Activated gamma-delta T cell treated with anti-CD3 and anti-CD28 coated beads, Interleukin-2, amount 50 U/mL, for 16 hours (primary cell): ENCODE results near the gene SPINK4.

Experiments used
- DNase-seq: peaks from one replicate; pipeline ENCODE4 v3.0.0-alpha.2; 2020; ENCODE audit warnings: low read depth

SPINK4 gene, protein sequence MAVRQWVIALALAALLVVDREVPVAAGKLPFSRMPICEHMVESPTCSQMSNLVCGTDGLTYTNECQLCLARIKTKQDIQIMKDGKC

DNA sequence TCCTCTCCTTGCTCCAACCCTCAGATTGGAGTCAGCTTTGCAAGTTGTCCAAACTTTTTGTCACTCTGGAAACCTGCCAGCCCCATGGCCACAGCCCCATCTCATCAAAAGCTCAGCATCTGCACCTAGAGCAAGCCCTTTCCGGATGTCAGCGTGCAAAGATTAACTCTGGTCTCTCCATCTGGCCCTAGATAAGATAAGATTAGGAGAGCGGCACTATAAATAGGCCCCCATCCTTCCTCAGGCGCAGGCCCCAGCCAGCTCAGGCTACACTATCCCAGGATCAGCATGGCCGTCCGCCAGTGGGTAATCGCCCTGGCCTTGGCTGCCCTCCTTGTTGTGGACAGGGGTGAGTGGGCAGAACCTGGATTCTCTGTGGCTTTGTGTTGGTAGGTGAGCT lies at the start of gene SPINK4:
TSS of gene SPINK4 (plus strand) at position 247 of the 400 bp plus-strand sequence. CDS start at position 289, 42 bp downstream.
- DNase-seq, result no peak

DNA sequence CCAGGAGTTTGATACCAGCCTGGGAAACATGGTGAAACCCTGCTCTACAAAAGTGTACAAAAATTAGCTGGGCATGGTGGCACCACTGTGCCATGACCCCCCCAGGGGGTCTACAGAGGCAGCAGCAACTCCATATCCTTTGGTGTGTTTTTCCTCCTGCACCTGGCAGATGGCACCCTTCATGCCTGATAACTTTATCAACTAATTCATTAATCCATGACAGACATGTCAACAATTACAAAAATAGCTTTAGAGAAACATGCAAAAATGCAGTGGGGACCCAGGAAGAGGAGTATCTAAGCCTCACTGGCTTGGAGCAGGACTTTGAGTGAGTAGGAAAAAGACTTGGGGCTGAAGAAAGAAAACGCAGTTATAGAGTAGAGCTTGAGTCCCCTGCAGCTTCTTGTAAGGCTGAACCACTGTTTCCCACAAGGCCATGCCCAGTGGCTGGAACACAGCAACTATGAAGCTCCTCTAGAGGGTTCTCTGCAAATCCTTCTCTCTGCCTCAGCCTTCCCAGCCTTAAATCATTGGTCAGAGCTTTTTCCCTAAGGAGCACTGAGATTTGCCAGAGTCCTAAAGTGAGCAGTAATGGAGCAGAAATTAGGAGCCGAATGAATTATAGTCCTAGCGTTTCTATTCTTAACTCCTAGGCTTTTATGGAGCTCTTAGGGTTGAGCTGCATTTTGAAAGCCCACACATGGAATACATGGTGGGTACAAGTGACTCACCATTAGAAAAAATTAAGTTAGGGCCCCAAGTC lies 47.3 kb upstream of the SPINK4 start:
- DNase-seq, result no peak

DNA sequence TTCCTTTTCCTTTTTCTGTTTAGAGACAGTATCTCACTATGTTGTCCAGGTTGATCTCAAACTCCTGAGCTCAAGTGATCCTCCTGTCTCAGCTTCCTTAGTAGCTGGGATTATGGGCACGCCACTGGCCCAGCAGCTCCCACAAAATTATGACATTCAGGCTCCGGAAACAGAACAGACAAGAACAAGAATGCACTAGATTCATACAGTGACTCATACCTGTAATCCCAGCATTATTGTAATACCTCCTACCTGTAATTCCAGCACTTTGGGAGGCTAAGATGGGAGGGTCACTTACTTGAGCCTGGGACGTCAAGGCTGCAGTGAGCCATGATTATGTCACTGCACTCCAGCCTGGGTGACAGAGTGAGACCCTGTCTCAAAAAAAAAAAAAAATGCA lies 46.1 kb upstream of the SPINK4 start:
- DNase-seq, result no peak

DNA sequence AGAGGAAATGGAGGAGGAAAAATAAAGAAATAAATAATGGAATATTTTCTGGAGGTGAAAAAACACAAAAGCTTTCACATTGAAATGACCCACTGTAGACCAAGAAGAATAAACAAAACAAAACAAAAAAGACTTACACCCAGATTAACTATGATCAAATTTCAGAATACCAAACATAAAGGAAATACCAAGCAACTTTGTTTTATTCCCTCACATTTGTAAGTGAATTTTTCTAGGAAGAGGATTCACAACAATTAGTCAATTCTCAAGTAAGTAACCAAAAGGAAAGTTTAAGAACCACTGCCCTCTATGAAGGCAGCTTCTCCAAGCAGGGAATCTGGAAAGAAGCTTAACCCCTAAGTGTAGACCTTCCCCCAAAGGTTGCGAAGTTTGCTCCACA lies 43.2 kb upstream of the SPINK4 start:
- DNase-seq, result no peak

DNA sequence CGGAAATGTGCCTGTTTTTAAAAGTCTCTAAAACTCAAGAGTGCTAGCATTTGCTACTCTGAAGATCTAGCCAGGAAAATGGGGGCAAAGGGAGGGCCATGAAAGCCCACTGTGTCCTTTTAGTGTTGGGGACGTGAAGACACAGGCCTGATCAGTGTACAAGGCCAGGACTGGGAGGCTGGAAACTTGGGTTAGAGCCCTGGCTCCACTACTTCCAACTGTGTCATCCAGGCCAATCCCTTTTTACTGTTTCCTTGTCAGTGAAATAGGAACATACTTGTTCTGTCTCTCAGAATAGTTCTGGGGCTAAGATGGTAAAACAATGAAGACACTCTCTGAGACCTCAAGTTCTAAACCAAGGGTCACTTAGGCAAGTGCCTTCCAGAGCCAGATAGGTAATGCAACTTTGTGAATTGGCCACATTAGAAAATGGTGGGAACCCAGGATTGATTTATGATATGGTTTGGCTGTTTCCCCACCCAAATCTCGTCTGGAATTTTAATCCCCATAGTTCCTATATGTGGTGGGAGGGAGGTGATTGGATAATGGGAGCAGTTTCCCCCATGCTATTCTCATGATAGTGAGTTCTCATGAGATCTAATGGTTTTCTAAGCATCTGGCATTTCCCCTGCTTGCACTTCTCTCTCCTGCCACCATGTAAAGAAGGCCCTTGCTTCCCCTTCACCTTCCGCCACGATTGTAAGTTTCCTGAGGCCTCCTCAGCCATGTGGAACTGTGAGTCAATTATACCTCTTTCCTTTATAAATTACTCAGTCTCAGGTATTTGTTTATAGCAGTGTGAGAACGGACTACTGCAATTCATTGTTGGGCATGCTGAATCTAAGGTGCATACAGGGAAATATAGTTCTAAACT lies 42.5 kb upstream of the SPINK4 start:
- DNase-seq, result no peak

DNA sequence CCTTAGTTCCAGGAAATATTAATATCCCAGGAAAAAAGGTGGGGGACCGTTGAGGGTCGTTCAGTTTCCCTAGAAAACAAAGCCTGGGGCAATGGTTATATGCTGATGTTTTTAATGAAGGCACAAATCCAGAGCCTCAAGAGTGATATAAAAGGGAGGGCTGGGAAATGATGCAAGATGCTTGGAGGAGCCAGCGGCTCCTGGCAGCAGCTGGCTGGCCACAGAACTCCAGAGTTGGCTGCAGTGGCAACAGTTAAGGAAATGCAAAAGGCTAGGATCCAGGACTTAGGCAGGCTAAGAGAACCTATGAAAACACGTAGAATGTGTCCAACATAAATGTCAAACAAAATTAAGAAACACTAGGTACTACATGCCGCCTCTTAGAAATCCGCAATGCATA lies 41.8 kb upstream of the SPINK4 start:
- DNase-seq, result no peak

DNA sequence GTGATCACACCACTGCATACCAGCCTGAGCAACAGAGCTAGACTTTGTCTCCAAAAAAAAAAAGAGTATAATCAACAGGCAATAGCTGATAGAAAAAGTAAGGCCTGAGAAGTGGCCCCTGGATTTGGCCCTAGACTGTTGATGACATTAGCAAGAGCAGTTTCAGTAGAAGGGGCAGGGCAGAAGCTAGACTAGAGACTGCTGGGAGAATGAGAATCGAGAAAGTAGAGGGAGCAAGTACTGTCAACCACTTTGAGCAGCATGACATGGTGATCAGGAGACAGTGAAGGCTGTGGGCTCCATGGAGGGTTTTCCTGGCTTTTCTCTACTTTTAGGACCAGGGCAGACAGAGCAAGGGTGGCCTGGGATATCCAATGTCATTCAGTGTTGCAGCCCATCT lies 37.9 kb upstream of the SPINK4 start:
- no peak for DNase-seq

DNA sequence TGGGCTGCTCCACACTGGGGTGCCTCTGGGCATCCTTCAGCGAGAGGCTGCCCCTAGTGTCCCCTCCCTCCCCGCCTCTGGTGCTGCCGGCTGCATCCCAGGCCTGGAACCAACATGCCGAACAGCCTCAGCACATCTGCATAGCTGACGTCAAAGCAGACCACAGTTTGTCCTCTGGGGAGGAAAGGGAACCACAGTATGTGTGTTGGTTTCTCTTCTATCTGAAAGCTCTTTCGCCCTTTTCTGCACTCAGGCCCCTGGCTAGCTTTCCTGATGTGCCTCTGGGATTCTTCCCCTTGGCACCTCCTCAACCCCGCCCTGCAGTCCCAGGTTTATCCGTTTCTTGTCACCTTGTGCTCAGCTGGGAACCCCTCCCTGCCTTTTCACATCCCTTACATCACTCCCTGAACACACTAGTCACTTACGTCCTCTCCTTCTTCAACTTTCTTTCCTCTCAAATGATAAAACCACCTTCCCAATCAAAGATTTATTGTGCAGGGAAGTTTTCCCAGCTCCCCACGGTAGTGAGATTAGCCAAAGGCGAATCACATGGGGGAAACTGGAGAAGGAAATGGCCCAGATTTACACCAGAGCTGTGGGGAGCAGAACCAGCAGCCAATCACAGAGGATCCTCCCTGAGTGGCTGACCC lies 37.3 kb upstream of the SPINK4 start:
- DNase-seq, result peak; percentile 5

DNA sequence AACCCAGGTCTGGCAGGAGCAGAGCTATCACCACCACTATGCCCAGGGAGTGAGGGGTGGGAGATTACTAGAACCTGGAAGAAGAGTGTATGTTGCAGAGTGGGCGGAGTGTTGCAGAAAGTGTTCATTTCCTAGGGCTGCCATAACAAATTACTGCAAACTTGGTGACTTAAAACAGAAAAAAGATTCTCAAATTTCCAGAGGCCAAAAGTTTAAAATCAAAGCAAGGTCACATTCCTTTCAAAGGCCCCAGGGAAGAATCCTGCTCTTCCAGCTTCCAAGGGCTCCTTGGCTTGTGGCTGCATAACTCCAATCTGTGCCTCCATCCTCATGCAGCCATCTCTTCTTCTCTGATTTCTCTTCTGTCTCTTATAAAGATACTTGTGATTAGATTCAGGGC lies 30.6 kb upstream of the SPINK4 start:
- no peak for DNase-seq

DNA sequence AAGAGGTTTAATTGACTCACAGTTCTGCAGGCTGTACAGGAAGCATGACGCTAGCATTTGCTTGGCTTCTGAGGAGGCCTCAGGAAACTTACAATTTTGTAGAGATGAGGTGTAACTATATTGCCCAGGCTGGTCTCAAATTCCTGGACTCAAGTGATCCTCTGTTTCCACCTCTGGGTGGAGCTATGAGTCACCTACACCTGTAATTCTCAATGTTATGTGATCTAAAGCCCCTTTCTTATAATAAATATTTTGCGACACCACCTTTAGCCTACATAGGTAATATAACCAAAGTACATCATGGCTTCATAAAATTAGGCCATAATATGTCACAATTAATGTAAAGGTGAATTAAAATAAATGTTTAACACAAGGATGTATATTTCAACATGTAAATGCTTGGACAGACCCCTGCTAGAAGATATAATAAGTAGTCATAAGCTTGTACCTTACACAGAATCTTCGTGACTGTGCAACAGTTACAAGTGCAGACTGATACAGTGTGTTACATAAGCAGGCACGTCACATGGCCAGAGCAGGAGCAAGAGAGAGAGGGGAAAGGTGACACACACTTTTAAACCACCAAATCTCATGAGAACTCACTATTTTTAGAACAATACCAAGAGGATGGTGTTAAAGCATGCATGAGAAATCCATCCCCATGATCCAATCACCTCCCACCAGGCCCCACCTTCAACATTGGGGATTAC lies 29.8 kb upstream of the SPINK4 start:
- DNase-seq, result no peak

DNA sequence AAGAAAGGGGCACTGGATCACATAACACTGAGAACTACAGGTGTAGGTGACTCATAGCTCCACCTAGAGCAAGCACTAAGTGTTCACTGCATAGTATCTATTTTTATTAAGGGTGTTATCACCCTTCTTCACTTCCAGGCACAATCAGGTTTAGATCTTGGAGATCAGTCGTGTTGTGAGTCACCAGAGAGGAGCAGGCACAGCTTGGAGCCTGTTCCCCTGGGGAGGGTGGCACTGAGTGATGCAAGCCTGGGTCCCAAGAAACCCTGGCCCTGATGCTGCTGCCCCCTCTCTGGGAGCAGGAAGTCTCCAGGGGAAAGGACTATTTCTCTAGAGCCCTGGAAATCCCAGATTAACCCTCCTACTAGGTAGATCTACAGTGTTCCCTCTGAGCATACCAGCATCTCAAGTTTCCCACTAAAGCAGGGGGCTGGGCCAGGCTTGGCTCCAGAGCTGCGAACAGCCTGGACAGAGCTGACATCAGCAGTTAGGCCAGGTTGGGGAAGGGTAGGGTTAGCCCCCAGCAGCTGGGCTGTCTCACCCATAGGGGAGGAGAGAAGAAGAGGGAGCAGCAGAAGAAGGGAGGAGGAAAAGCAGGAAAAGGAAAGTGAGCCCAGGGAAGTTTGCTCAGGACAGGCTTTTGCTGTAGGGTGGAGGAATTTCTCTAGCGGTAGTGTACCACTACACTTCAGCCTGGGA lies 28.1 kb upstream of the SPINK4 start:
- DNase-seq, result no peak

DNA sequence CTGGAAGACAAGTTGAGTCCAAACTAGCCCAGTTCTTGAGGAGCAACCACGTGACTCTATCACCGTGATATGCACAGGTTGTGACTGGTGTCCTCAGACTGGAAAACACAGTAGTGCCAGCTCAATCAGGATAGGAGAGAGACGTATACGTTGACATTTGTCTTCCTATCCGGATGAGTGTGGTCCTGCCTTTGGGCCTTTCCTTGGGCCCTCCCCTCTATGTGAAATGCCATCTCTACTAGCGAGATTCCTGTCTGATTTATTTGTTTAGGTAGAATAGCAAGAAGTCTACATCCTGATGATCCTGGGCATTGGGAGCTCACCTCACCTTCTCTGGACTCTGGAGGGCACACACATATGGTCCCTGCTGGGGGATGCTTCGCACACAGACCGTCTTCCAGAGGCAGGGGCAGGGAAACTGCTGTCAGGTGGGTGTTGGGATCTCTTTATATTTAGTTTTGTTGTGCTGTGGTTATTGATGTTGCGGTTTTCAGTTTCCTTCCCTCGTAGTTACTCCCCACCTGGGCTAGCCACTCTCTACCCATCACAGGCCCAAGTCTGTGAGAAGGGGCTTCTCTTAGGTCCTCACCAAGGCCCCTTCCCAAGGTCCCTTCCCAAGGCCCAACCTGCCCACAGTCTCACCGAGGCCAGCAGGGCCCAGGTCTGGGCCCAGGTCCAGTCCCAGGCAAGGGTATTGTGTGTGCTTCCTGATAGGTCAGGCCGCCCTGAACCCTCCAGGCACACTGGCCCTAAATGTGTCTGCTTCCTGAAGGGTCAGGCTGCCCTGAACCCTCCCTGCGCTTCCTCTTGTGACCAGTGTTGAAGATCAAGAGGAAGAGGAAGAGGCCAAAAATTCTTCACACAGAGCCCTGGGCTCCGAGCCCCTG lies 19.0 kb upstream of the SPINK4 start:
- no peak for DNase-seq

DNA sequence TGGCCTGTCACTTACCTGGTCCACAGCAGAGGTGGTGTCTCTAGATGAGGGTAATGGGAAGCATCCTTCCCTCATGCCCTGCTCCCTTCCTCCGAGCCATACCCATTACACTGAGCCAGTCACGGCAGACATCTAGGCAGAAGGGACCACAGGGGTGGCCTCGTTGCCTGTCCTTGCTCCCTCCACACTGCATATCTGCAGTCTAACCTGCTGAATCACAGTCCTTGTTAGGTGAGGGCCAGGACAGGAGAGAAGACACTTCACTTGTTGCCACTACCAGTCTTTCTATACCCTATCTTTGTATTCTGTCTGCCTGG lies 18.4 kb upstream of the SPINK4 start:
- no peak for DNase-seq

DNA sequence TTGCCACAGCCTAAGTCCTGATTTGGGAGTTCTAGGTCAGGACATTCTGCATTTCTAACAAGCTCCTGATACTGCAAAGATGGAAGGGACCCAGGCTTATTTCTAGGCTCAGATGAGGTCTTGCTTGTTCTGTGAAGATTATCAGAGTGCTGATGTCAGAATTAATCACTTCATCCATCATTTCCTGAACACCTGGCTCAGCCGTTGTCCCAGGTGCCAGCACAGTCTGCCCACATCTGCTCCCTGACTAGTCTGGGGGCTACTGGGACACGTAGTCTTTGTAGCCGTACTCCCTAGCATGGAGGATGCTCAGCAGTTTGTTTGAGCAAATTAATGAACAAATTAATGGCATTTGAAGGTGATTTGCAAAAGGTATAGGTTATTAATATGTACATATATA lies 17.9 kb upstream of the SPINK4 start:
- no peak for DNase-seq

DNA sequence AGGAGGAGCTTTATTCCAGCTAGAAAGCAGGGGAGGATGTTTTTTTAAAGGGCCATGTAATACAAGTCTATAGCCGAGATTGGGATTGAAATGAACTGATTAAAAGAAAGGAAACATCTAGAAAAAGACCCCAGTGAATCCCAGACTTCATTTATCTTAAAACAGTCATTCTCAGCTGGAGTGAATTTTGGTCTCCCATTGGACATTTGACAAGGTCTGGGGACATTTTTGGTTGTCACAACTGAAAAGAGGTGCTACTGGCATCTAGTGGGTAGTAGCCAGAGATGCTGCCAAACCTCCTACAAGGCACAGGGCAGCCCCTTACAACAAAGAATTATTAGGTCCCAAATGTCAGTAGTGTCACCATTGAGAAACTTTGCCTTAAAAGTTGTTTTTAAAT lies 16.3 kb upstream of the SPINK4 start:
- DNase-seq, result no peak

DNA sequence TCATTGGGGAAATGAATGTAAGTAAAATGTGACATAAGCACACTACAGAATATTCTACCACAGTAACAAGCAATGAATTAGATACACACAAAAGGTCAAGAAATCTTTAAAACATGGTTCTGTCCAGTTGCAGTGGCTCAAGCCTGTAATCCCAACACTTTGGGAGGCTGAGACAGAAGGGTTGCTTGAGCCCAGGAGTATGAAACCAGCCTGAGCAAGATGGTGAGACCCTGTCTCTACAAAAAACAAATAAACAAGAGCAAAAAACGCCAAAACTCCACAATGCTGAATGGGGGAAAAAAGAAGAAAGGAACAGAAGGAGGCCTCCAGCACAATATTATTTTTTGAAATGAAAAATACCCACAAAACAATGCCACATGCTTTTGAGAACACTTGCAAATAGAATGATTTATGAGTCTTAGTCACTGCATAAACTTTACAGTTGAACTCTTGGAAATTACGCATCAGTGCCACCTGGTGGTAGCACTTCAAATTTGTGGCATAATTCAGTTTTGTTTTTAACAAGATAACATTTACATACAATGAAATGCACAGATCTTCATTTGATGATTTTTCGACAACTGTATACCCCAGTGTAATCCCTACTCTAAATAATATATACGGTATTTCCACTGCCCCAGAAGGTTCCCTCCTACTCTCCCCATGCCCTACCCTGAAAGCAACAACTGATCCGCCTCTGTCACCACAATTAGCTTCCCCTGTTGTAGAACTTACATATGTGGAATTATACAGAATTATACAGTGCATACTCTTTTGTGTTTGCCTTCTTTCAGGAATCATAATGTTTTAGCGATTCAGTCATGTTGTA lies 14.4 kb upstream of the SPINK4 start:
- peak; percentile 67 for DNase-seq

DNA sequence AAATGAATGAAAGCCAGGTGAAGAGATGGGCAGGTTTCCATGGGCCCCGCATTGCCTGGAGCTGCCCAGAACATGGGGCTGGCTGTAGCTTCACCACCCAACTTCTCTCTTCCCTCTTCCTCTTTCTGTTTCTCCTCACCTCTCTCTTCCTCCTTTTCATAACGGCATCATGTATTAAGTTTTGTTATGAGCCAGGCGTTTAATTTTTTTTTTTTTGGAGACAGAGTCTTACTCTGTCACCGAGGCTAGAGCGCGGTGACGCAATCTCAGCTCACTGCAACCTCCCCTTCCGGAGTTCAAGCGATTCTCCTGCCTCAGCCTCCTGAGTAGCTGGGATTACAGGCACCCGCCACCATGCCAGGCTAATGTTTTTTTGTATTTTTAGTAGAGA lies 13.0 kb upstream of the SPINK4 start:
- DNase-seq, result no peak

DNA sequence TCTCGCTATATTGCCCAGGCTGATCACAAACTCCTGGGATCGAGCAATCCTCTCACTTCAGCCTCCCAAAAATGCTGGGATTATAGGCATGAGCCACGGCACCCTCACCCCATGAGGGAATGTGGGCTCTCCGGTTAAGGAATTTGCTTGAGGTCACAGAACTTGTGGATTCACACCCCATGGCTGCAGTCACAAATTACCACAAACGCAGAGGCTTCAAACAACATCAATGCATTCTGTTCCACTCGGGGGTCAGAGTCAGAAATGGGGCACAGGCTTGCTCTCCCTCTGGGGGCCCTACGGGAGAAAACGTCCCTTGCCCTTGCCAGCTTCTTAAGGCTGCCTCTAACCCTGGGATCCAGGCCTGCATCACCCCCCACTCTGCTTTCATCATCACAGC lies 12.2 kb upstream of the SPINK4 start:
- no peak for DNase-seq

DNA sequence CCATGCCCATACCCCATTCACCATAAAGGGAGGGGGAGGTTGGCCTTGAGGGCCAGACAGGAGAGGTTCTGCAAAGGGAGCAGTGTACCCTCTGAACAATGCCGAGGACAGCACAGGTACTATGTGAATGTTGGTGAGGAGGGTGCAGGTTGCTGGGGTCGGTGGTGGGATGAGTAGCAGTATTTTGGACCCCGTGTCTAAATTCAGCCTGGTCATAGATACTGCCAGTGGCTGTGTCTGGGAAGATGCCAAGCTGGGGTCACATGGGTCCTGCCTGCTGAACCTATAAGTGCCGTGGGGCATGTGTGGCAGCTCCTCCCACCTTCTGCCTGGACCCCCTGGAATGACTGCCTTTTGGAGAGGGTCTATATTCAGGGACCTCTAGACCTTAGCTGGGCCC lies 11.4 kb upstream of the SPINK4 start:
- no peak for DNase-seq
